GM06990 (cell line): Measurements from ENCODE around the gene AK3.

Experiments used
- DNase-seq: peaks from one replicate; pipeline ENCODE4 v3.0.0-alpha.2; 2011; ENCODE audit not compliant: insufficient read length; ENCODE audit errors: extremely low read depth
- H3K27me3 ChIP-seq: replicated peaks from 2 replicates; pipeline ENCODE4 v1.6.0; 2011; ENCODE audit warnings: low read length; ENCODE audit not compliant: control insufficient read depth, insufficient read depth
- H3K36me3 ChIP-seq: 2 replicates; pipeline ENCODE4 v1.5.1; 2011; ENCODE audit warnings: low read length; ENCODE audit not compliant: control insufficient read depth, insufficient read depth
- H3K4me3 ChIP-seq: replicated peaks from 2 replicates; pipeline ENCODE4 v1.5.1; 2011; ENCODE audit warnings: low read depth, mild to moderate bottlenecking, control low read depth, low read length
- CTCF ChIP-seq: IDR thresholded peaks from 2 replicates; pipeline ENCODE4 v1.5.1; 2011; ENCODE audit warnings: low read length, control low read depth, mild to moderate bottlenecking, inconsistent platforms; ENCODE audit not compliant: insufficient read depth, poor library complexity, severe bottlenecking

The AK3 gene

GRCh38 chr9:4678679-4679267, 62.2 kb downstream of the AK3 start:
- H3K4me3 ChIP-seq = peak overlapping the region; percentile 90
- TF ChIP-seq CTCF = no peak
- peak; percentile 28 for DNase-seq
- no peaks in the 10 kb centered on the region for H3K27me3 ChIP-seq
- H3K36me3 ChIP-seq = no peaks in the 10 kb centered on the region; the same call in 1 of the 2 replicates

GRCh38 chr9:4677392-4677791, 63.6 kb downstream of the AK3 start:
- Histone ChIP-seq H3K36me3 (no peaks in the 10 kb centered on the region), H3K4me3 (no peak overlapping the region), H3K27me3 (no peaks in the 10 kb centered on the region)
- TF ChIP-seq CTCF = no peak
- DNase-seq = no peak

GRCh38 chr9:4674783-4675182, 66.2 kb downstream of the AK3 start:
- Histone ChIP-seq H3K36me3 (no peaks in the 10 kb centered on the region), H3K4me3 (no peak overlapping the region), H3K27me3 (no peaks in the 10 kb centered on the region)
- no peak for DNase-seq
- no peak for TF ChIP-seq CTCF

GRCh38 chr9:4671737-4672136, 69.3 kb downstream of the AK3 start:
- no peaks in the 10 kb centered on the region for H3K27me3 ChIP-seq
- no peaks in the 10 kb centered on the region for H3K36me3 ChIP-seq
- DNase-seq = no peak
- TF ChIP-seq CTCF = no peak
- no peak overlapping the region for H3K4me3 ChIP-seq

GRCh38 chr9:4670591-4670990, 70.4 kb downstream of the AK3 start:
- DNase-seq = no peak
- TF ChIP-seq CTCF = no peak
- Histone ChIP-seq H3K27me3 (no peaks in the 10 kb centered on the region), H3K36me3 (no peaks in the 10 kb centered on the region), H3K4me3 (no peak overlapping the region)

- no peak for TF ChIP-seq CTCF
- DNase-seq = no peak
- Histone ChIP-seq H3K27me3 (no peaks in the 10 kb centered on the region), H3K36me3 (no peaks in the 10 kb centered on the region), H3K4me3 (no peak overlapping the region)
These were observed 71.1 kb downstream of the AK3 start for GRCh38 chr9:4669890-4670289.
